ENCODE data around the gene A1BG. TPM values are rescaled to one million over a fixed set of nuclear protein-coding genes. Genes with fewer than 3 reads are reported as not detected.
A peak's percentile ranks its signal among the peaks of the same experiment; 100 is the strongest.

A1BG gene
- total and polyA plus RNA-seq, 2 of the 13 experiments (the other 11 are each of a cell fraction or from before 2014, with no cell fraction given): 14.7 to 41.4 TPM

GRCh38 chr19:58305065-58305931, 48.0 kb downstream of the A1BG start, which contains the start of gene ERVK3-1 (continued):
- no peak for TF ChIP-seq RCOR2 (CRISPR knock-in tag; IDR thresholded peaks at IDR 0.05)
- peak; percentile 82 for TF ChIP-seq GATA4 (IDR thresholded peaks at IDR 0.05; ENCODE audit: borderline replicate concordance, low read depth)
- TF ChIP-seq JDP2 (CRISPR knock-in tag; IDR thresholded peaks at IDR 0.05; ENCODE audit: borderline replicate concordance): no peak
- TF ChIP-seq ASH2L (IDR thresholded peaks at IDR 0.05; ENCODE audit: insufficient read length, low read depth, low read length): peak; percentile 91
- TF ChIP-seq ARID2 (CRISPR knock-in tag; IDR thresholded peaks at IDR 0.05; ENCODE audit: borderline replicate concordance): 0 out of 2 replicates have a peak, but pooled peaks have one; percentile 51
- TF ChIP-seq CENPX (CRISPR knock-in tag; IDR thresholded peaks at IDR 0.05): no peak
- TF ChIP-seq RARA (CRISPR knock-in tag; IDR thresholded peaks at IDR 0.05): peak; percentile 35; the same call in 1 of the 2 replicates
- no peak for TF ChIP-seq HNF4G (IDR thresholded peaks at IDR 0.05; ENCODE audit: borderline replicate concordance, low read depth, low read length)
- 0 out of 2 replicates have a peak, but pooled peaks have one; percentile 34 for TF ChIP-seq HNF4G (CRISPR knock-in tag; IDR thresholded peaks at IDR 0.05; ENCODE audit: borderline replicate concordance, low read depth)
- peak; percentile 93 for TF ChIP-seq ZBTB21 (CRISPR knock-in tag; IDR thresholded peaks at IDR 0.05)
- TF ChIP-seq ZC3H13 (CRISPR knock-in tag; IDR thresholded peaks at IDR 0.05): peak; percentile 56
- no peak for TF ChIP-seq KDM1A (CRISPR knock-in tag; IDR thresholded peaks at IDR 0.05)
- TF ChIP-seq ZNF207 (IDR thresholded peaks at IDR 0.05; ENCODE audit: borderline replicate concordance): no peak
- TF ChIP-seq ZNF280B (CRISPR knock-in tag; IDR thresholded peaks at IDR 0.05; ENCODE audit: borderline replicate concordance): peak; percentile 81; the same call in 1 of the 2 replicates
- peak; percentile 94 for TF ChIP-seq CBX1 (IDR thresholded peaks at IDR 0.05; ENCODE audit: low read depth)
- 0 out of 2 replicates have a peak, but pooled peaks have one; percentile 68 for TF ChIP-seq AKAP8 (CRISPR knock-in tag; IDR thresholded peaks at IDR 0.05)
- no peak for TF ChIP-seq ONECUT2 (CRISPR knock-in tag; IDR thresholded peaks at IDR 0.05)
- TF ChIP-seq CEBPG (CRISPR knock-in tag; IDR thresholded peaks at IDR 0.05): peak; percentile 11; the same call in 1 of the 2 replicates
- TF ChIP-seq POLR2A (IDR thresholded peaks at IDR 0.05; ENCODE audit: insufficient read depth in 1 of 2, low read depth in 2 of 2, low read length in 2 of 2): peak; percentile 70 to 96
- no peak for TF ChIP-seq ZNF703 (CRISPR knock-in tag; IDR thresholded peaks at IDR 0.05; ENCODE audit: borderline replicate concordance)
- peak; percentile 55; the same call in 1 of the 2 replicates for TF ChIP-seq ZNF121 (CRISPR knock-in tag; IDR thresholded peaks at IDR 0.05)
- peak; percentile 88 for TF ChIP-seq AGO2 (optimal IDR thresholded peaks at IDR 0.05; ENCODE audit: low read depth, low read length)
- TF ChIP-seq MAF1 (CRISPR knock-in tag; IDR thresholded peaks at IDR 0.05; ENCODE audit: borderline replicate concordance): no peak
- TF ChIP-seq SKIL (CRISPR knock-in tag; IDR thresholded peaks at IDR 0.05; ENCODE audit: borderline replicate concordance): no peak
- TF ChIP-seq GTF3A (CRISPR knock-in tag; conservative IDR thresholded peaks at IDR 0.05): no peak
- TF ChIP-seq ZNF589 (CRISPR knock-in tag; conservative IDR thresholded peaks at IDR 0.05): 0 out of 2 replicates have a peak, but pooled peaks have one; percentile 43
- TF ChIP-seq PTBP1 (IDR thresholded peaks at IDR 0.05; ENCODE audit: low read depth, low read length, poor library complexity, severe bottlenecking): no peak
- no peak for TF ChIP-seq ZNF432 (CRISPR knock-in tag; IDR thresholded peaks at IDR 0.05; ENCODE audit: borderline replicate concordance)
